BLaER1 (cell line): ENCODE data around the gene PI4KA.
A peak's percentile ranks its signal among the peaks of the same experiment; 100 is the strongest.

Experiments
- H3K27ac ChIP-seq: shearing (Covaris generic); formaldehyde crosslinking; 2 replicates; pipeline ENCODE4 v1.8.1; 2022
- H3K27me3 ChIP-seq: shearing (Covaris generic); formaldehyde crosslinking; 2 replicates; pipeline ENCODE4 v1.8.1; 2022
- H3K36me3 ChIP-seq: shearing (Covaris generic); formaldehyde crosslinking; 2 replicates; pipeline ENCODE4 v1.8.1; 2022
- H3K4me1 ChIP-seq: shearing (Covaris generic); formaldehyde crosslinking; 2 replicates; pipeline ENCODE4 v1.8.1; 2022
- H3K4me2 ChIP-seq: shearing (Covaris generic); formaldehyde crosslinking; 2 replicates; pipeline ENCODE4 v1.8.1; 2022
- H3K4me3 ChIP-seq: shearing (Covaris generic); formaldehyde crosslinking; 2 replicates; pipeline ENCODE4 v1.8.1; 2022
- H3K9ac ChIP-seq: shearing (Covaris generic); formaldehyde crosslinking; 2 replicates; pipeline ENCODE4 v1.8.1; 2022
- H3K9me3 ChIP-seq: shearing (Covaris generic); formaldehyde crosslinking; 2 replicates; pipeline ENCODE4 v1.8.1; 2022
- H4K20me1 ChIP-seq: shearing (Covaris generic); formaldehyde crosslinking; 2 replicates; pipeline ENCODE4 v1.8.1; 2022
- Cebpa-rat ChIP-seq: shearing (Covaris generic); IDR thresholded peaks from 2 replicates; pipeline ENCODE4 v1.8.1; 2022

The PI4KA gene

DNA sequence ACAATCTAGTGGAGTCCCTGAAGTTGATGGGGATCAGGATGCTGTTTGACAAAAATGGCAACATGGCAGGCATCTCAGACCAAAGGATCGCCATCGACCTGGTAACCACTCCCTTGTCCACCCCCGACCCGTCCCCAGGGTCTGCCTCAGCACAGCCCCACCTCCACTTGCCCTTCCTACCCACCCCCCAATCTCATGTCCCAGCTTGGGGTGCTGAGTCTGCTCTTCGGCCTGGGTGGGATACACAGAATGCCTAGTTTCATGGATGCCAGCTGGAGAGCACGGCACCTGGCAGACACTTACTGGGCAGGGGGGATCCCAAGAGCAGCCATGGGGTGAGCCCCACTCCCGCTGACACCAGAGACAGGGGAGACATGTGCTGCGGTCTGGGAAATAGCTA is 72.6 kb downstream of the PI4KA start:
- Histone ChIP-seq H3K27ac (0 out of 2 replicates have a peak overlapping the region, but pooled peaks have one; percentile 11), H3K9me3 (no peaks in the 10 kb centered on the region), H3K4me2 (no peak overlapping the region), H4K20me1 (peaks cover 42% of the 10 kb centered on the region), H3K4me1 (peaks cover 91% of the 10 kb centered on the region), H3K9ac (no peak overlapping the region), H3K27me3 (no peaks in the 10 kb centered on the region), H3K4me3 (no peak overlapping the region), H3K36me3 (peaks cover 39% of the 10 kb centered on the region)
- TF ChIP-seq Cebpa-rat, result no peak

DNA sequence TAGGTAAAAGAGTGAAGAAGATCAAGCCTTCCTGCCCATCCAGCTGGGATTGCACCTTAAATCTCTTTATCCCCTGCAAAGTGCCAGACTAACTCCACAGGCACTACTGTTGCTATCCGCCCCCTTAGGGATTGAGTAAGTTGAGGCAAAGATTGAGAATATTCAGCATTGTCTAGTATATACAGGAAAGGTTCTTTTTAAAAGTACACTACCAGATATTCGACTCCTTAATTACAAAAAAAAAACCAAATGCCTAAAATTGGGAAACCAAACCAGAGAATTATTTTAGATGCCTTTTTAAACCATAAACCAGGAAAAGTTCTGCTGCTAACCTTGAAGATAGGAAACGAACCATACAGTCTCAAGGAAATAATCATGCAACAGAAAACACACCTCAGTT is 73.2 kb downstream of the PI4KA start:
- Histone ChIP-seq H3K4me3 (no peak overlapping the region), H3K9me3 (no peaks in the 10 kb centered on the region), H3K4me2 (no peak overlapping the region), H4K20me1 (peaks cover 42% of the 10 kb centered on the region), H3K27me3 (no peaks in the 10 kb centered on the region), H3K9ac (no peak overlapping the region), H3K36me3 (peaks cover 38% of the 10 kb centered on the region), H3K4me1 (peaks cover 88% of the 10 kb centered on the region), H3K27ac (no peak overlapping the region)
- TF ChIP-seq Cebpa-rat, result no peak

DNA sequence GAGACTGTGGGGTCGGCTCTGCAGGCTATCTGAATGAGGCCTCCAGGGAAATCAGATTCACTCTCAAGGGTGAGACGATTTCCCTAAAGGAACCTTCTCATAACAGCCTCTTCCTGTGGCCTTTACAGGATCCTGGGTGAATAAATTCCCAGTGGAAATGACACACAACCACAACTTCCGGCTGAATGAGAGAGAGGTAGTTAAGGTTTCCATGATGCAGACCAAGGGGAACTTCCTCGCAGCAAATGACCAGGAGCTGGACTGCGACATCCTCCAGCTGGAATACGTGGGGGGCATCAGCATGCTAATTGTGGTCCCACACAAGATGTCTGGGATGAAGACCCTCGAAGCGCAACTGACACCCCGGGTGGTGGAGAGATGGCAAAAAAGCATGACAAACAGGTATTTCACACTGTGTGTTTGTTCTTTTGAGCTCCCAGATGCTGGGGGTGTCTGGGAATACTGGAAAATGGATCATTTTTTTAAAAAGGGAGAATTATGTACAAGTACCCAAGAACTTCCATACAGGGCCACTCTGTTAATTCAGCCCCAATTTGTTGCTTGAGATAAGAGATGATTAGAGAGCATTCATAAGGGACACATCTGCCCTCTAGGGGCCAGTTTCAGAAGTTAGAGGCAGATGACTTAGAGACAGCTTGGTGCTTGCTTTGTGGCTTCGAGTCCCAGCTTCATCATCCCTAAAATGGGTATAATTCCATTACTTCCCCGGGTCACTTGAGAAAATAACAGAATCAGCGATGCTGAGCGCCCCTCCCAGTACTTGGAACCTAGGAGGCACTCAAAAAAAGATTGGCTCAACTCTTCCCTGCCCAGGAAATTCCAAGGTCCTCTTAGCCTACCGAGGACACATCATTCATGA is 74.5 kb downstream of the PI4KA start:
- H3K36me3 ChIP-seq, result peaks cover 52% of the 10 kb centered on the region
- H3K4me3 ChIP-seq, result no peak overlapping the region
- H3K27me3 ChIP-seq, result no peaks in the 10 kb centered on the region
- no peaks in the 10 kb centered on the region for H3K9me3 ChIP-seq
- H3K9ac ChIP-seq, result no peak overlapping the region; the same call in 1 of the 2 replicates
- TF ChIP-seq Cebpa-rat, result no peak
- peaks cover 85% of the 10 kb centered on the region for H3K4me1 ChIP-seq
- peak overlapping the region; percentile 68; the same call in 1 of the 2 replicates for H3K27ac ChIP-seq
- peak overlapping the region; percentile 67 for H3K4me2 ChIP-seq
- peaks cover 42% of the 10 kb centered on the region for H4K20me1 ChIP-seq

DNA sequence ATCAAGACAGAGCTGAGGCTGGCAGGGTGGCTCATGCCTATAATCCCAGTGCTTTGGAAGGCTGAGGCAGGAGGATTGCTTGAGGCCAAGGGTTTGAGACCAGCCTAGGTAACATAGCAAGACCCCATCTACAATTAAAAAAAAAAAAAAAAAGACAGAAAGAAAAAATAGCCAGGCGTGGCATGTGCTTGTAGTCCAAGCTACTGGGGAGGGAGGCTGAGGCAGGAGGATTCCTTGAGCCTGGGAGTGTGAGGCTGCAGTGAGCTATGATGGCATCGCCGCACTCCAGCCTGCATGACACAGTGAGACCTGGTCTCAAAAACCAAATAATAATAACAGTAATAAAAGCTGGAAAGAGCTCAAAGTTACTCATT is 75.3 kb downstream of the PI4KA start:
- H4K20me1 ChIP-seq, result peaks cover 35% of the 10 kb centered on the region
- peak overlapping the region; percentile 68; the same call in 1 of the 2 replicates for H3K27ac ChIP-seq
- peaks cover 60% of the 10 kb centered on the region for H3K36me3 ChIP-seq
- no peaks in the 10 kb centered on the region for H3K27me3 ChIP-seq
- peaks cover 84% of the 10 kb centered on the region for H3K4me1 ChIP-seq
- H3K9ac ChIP-seq, result no peak overlapping the region; the same call in 1 of the 2 replicates
- no peaks in the 10 kb centered on the region for H3K9me3 ChIP-seq
- peak overlapping the region; percentile 67 for H3K4me2 ChIP-seq
- no peak for TF ChIP-seq Cebpa-rat
- H3K4me3 ChIP-seq, result no peak overlapping the region

DNA sequence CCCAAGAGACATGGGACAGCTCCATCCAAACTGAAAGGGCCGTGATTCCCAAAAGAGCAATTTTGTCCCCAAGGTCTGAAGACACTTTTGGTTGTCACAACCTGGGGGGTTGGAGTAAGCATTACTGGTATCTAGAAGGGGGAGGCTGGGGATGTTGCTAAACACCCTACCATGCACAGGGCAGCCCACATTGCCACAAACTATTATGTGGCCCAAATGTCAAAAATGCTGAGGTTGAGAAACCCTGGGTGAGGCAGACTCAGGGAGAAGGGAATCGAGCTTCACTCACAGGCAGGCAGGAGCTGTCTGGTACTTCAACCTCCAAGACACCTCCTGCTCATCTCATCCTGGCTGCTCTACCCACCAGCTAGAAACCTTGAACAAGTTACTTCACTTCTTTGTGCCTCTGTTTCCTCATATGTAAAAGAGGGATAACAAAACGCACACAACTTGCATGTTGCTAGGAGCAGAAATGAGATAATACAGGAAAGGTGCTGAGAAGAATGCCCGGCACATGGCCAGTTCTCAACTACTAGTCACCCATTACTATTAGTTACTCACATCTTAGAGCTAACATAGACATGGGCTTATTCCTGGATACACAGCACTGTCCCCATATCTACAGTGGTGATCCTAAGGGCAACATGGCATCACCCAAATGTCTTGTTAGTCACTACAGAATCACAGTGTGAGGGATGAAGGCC is 75.9 kb downstream of the PI4KA start:
- Histone ChIP-seq H3K36me3 (peaks cover 61% of the 10 kb centered on the region), H3K9ac (no peak overlapping the region; the same call in 1 of the 2 replicates), H3K4me2 (peak overlapping the region; percentile 67), H3K27ac (peak overlapping the region; percentile 68; the same call in 1 of the 2 replicates), H3K4me1 (peaks cover 83% of the 10 kb centered on the region), H3K4me3 (no peak overlapping the region), H4K20me1 (peaks cover 29% of the 10 kb centered on the region), H3K9me3 (no peaks in the 10 kb centered on the region), H3K27me3 (no peaks in the 10 kb centered on the region)
- no peak for TF ChIP-seq Cebpa-rat

DNA sequence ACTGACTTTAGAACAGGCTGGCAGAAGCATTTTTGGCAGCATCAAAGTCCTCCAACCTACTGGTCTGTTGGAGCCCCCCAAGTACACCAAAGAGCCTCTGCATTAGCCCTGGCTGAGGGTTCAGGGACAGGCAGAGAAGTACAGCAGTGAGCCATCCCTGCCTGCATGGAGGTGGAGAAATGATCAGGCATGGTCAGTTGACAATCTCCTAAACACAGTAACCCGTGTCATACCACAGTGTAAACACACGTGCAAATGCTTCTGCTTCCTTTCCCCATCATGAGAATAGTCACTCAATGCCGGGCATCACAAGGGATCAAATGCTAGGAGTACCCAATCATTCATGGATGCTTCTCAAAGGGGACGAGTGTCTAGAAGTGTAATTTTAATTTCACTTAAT is 76.5 kb downstream of the PI4KA start:
- TF ChIP-seq Cebpa-rat, result no peak
- Histone ChIP-seq H3K9me3 (no peaks in the 10 kb centered on the region), H3K27me3 (no peaks in the 10 kb centered on the region), H3K4me3 (no peak overlapping the region), H4K20me1 (0 out of 2 replicates have a peak, but pooled peaks cover 23% of the 10 kb centered on the region), H3K9ac (no peak overlapping the region), H3K4me1 (peaks cover 76% of the 10 kb centered on the region), H3K27ac (no peak overlapping the region), H3K4me2 (peak overlapping the region; percentile 67; the same call in 1 of the 2 replicates), H3K36me3 (peaks cover 54% of the 10 kb centered on the region)

DNA sequence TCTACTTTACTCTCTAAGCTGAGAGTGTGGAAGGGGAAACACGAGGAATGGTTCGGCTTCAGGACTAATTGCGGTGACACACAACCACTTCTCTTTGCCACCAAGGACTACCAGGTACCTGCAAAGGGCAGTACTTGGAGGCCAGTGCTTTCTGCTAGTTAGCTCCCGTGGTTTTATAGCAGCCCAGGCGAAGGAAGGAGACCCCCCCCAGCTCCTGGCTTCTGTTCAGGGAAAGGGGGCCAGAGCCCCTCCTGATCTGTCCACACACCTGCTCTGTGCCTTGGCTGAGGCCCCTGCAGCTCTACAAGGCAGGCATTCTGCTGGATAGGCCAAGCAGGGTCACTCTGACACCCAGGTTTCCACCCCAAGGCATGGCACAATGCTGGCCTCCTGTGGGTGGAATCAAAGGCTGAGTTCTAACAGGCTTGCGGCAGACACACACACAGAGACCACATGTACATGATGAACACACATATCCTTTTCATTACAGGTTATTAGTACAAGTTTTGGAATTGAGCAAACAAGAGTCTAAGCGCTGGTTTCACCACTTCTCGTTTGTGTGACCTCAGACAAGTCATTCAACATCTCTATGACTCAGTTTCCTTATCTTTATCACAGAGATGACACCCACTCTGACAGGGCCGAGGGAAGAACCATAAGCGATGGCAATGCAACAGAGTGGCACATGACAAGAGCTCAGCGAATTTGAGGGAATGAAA is 77.2 kb downstream of the PI4KA start:
- Histone ChIP-seq H3K9me3 (no peaks in the 10 kb centered on the region), H3K9ac (no peak overlapping the region), H3K4me3 (no peak overlapping the region), H3K4me1 (peaks cover 73% of the 10 kb centered on the region), H3K4me2 (no peak overlapping the region), H3K27me3 (no peaks in the 10 kb centered on the region), H4K20me1 (0 out of 2 replicates have a peak, but pooled peaks cover 18% of the 10 kb centered on the region), H3K36me3 (peaks cover 50% of the 10 kb centered on the region), H3K27ac (0 out of 2 replicates have a peak overlapping the region, but pooled peaks have one; percentile 33)
- no peak for TF ChIP-seq Cebpa-rat

DNA sequence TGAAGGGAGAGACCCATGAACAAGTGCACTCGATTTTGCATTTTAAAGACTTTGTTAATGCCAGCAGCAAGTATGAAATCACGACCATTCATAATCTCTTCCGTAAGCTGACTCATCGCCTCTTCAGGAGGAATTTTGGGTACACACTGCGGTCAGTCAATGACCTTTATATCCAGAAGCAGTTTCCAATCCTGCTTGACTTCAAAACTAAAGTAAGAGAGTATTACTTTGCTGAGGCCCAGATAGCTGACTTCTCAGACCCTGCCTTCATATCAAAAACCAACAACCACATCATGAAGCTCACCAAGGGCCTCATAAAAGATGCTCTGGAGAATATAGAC is 78.8 kb downstream of the PI4KA start:
- TF ChIP-seq Cebpa-rat, result no peak
- H3K9me3 ChIP-seq, result no peaks in the 10 kb centered on the region
- no peak overlapping the region for H3K9ac ChIP-seq
- peaks cover 77% of the 10 kb centered on the region for H3K4me1 ChIP-seq
- no peak overlapping the region for H3K4me3 ChIP-seq
- no peaks in the 10 kb centered on the region for H3K27me3 ChIP-seq
- H3K27ac ChIP-seq, result no peak overlapping the region
- H3K4me2 ChIP-seq, result no peak overlapping the region
- peaks cover 44% of the 10 kb centered on the region for H3K36me3 ChIP-seq
- 0 out of 2 replicates have a peak, but pooled peaks cover 8% of the 10 kb centered on the region for H4K20me1 ChIP-seq

DNA sequence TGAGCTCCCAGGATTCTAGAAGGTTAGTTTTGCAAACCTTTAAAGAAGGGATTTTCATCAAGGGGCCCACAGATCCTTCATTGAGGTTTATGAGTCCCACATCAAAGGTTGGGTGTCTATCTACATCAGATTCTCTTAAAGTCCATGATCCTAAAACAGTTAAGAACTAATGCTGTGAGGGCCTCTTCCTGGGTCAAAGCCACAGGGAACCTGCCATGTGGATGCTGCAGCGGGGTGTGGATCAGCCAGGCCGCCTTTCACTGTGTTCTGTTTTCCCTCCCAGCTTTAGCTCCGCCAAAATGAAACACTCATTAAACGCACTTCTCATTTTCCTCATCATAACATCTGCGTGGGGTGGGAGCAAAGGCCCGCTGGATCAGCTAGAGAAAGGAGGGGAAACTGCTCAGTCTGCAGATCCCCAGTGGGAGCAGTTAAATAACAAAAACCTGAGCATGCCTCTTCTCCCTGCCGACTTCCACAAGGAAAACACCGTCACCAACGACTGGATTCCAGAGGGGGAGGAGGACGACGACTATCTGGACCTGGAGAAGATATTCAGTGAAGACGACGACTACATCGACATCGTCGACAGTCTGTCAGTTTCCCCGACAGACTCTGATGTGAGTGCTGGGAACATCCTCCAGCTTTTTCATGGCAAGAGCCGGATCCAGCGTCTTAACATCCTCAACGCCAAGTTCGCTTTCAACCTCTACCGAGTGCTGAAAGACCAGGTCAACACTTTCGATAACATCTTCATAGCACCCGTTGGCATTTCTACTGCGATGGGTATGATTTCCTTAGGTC is 79.4 kb downstream of the PI4KA start:
- Histone ChIP-seq H3K4me2 (peak overlapping the region; percentile 37), H3K9ac (0 out of 2 replicates have a peak overlapping the region, but pooled peaks have one; percentile 15), H3K9me3 (no peaks in the 10 kb centered on the region), H3K4me1 (peaks cover 77% of the 10 kb centered on the region), H4K20me1 (0 out of 2 replicates have a peak, but pooled peaks cover 4% of the 10 kb centered on the region), H3K27ac (no peak overlapping the region), H3K27me3 (no peaks in the 10 kb centered on the region), H3K4me3 (no peak overlapping the region), H3K36me3 (peaks cover 44% of the 10 kb centered on the region)
- TF ChIP-seq Cebpa-rat, result no peak
